GM12801 (cell line): ENCODE measurements around the gene CRY1.

Experiments
- TF ChIP-seq, protein P1 (sequence below): IDR thresholded peaks from one replicate; pipeline ENCODE4 v1.5.1; 2011; ENCODE audit warnings: control low read depth; ENCODE audit not compliant: insufficient read length; ENCODE audit errors: extremely low read depth

Gene CRY1

GRCh38 chr12:106980944-106981343 lies 112.4 kb downstream of the CRY1 start:
- TF ChIP-seq, protein P1, sequence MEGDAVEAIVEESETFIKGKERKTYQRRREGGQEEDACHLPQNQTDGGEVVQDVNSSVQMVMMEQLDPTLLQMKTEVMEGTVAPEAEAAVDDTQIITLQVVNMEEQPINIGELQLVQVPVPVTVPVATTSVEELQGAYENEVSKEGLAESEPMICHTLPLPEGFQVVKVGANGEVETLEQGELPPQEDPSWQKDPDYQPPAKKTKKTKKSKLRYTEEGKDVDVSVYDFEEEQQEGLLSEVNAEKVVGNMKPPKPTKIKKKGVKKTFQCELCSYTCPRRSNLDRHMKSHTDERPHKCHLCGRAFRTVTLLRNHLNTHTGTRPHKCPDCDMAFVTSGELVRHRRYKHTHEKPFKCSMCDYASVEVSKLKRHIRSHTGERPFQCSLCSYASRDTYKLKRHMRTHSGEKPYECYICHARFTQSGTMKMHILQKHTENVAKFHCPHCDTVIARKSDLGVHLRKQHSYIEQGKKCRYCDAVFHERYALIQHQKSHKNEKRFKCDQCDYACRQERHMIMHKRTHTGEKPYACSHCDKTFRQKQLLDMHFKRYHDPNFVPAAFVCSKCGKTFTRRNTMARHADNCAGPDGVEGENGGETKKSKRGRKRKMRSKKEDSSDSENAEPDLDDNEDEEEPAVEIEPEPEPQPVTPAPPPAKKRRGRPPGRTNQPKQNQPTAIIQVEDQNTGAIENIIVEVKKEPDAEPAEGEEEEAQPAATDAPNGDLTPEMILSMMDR: no peak

- TF ChIP-seq, protein P1: no peak
Observed at GRCh38 chr12:106978035-106978800, 115.1 kb downstream of the CRY1 start.

DNA sequence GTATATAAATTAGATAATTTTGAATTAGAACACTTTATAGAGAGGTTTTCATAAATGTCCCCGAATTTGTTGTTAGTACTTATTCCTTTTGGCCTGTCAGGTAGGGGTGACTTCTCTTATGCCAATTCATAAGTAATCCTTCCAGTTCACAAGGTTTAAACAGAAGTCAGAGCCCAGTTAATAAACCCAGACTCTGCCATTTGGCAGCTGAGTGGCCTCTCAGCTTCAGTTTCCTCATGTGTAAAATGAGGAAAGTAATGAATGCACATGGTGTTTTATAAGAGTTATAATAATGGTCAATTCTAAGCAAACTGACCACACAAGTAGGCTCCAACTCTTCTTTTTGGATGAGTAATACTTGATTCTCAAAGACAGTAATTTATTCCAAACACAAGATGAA lies 116.7 kb downstream of the CRY1 start:
- TF ChIP-seq, protein P1: no peak

DNA sequence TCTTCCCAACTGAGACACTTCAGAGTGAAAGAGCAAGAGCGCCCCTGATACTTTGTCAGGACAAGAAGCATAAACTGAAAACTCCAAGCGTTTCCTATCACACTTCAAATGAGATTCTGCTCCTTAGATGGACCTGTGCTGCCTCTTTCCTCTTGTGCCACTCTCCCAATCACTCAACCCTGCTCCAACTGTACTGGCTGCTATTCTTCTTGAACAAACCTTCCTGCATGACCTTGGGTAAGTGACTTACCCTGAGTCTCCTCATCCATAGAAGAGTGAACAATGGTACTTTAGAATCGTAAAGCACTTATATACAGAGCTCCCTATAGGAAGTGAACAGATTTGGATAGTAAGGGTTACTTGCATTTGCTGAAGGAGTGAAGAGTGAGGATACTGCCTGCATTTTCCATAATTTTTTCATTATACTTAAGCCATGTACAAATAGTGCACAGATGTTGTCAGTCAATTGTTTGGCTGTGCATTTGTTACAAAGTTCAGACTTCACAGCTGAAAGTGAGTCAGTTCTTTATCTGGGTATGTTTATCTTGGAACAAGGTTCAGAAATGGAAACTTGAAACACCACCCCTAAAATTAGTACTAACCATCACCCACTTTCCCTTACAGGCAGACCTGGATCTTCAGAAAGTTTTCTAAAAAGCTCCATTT lies 117.2 kb downstream of the CRY1 start:
- TF ChIP-seq, protein P1: no peak

DNA sequence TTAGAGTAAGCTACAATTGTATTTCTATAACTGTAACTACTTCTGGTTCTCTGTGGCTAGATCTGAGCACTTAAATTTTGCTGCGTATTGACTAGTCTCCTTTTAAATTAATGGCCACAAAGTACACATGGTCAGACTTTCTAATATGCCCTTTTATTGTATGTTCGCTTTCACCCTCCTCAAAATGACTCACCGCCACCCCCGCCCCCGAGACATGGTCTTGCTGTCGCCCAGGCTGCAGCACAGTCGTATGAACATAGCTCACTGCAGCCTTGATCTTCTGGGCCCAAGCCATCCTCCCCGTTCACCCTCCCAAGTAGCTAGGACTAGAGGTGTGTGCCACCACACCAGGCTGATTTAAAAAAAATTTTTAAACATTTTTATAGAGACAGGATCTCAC lies 118.3 kb downstream of the CRY1 start:
- TF ChIP-seq, protein P1: no peak

- TF ChIP-seq, protein P1: no peak
Observed at GRCh38 chr12:106974511-106974910, 118.8 kb downstream of the CRY1 start.

DNA sequence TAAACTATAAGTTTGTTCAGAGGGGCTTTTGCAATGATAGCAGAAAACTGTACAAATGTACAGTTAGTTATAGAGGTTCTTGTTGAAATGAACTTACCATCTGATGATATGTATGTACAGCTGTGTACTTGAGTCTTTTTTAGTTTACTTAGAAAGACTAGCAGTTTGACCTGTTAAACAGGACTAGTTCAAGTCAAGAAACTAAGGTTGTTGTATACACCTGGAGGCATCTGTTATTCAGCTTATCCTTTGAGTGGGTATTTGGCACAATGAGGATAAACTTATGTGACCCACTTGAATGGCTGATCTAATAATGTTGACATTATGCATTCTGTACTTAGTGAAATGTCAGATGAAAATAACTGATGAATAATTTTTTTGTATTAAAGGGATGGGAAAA lies 119.8 kb downstream of the CRY1 start:
- TF ChIP-seq, protein P1: no peak
